Fibroblast of lung (primary cell): ENCODE data around the gene SPOCK1.

Experiments used
- CTCF ChIP-seq, 2 donors: IDR thresholded peaks in 1 of 2; conservative IDR thresholded peaks in 1 of 2; 1 replicate in 1 of 2; 2 replicates in 1 of 2; pipeline ENCODE4 v1.5.1; 2011 to 2012; ENCODE audit warnings: low read length in 2 of 2, control low read depth in 1 of 2, inconsistent platforms in 1 of 2, low read depth in 1 of 2, mild to moderate bottlenecking in 1 of 2
- EZH2 ChIP-seq: IDR thresholded peaks from 2 replicates; pipeline ENCODE4 v1.5.1; 2012; ENCODE audit warnings: low read length, control low read depth, mild to moderate bottlenecking; ENCODE audit errors: missing control alignments

DNA sequence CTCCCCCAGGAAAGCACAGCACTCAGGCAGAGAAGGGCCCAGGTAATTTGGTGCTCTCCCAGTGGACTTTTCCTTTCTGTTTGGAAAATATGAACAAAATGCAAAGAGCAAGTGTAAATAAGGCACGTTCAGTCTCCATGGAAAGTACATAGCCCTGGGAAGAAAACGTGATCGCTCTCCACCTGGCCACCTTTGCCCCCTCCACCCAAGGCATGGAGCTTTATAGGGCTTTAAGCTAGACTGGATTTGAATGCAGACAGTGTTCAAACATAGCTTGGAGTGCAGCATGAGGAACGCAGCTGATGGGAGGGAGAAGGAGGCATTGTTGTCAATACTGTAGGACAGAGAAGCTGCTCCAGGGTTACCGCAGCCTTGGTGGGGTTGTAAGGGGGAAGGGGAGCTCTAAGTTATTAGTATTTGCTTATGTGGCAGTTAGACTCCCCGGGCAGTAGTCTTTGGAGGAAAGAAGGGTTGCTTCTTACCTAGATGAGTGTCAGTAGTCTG lies 500.2 kb downstream of the SPOCK1 start:
- TF ChIP-seq CTCF (conservative IDR thresholded peaks at IDR 0.05 in 1 of 2, IDR thresholded peaks at IDR 0.05 in 1 of 2; ENCODE audit: low read depth in 1 of 2, low read length in 2 of 2) (no peak), EZH2 (no peak)
